Measurements from ENCODE around the gene CAB39L. TPM values are rescaled to one million over a fixed set of nuclear protein-coding genes. Genes with fewer than 3 reads are reported as not detected.
A peak's percentile ranks its signal among the peaks of the same experiment; 100 is the strongest.

CAB39L gene
- total RNA-seq, 2 donors from 2014 or later: 5.3 to 8.6 TPM

- no peak for DNase-seq
- H3K4me1 ChIP-seq (ENCODE audit: control insufficient read depth, insufficient read depth, low read length): peaks cover 2% of the 10 kb centered on the region
- H3K36me3 ChIP-seq (ENCODE audit: control insufficient read depth, insufficient read depth, low read length): no peaks in the 10 kb centered on the region
- H3K36me3 Mint-ChIP-seq (ENCODE audit: low read depth): peaks cover 8% of the 10 kb centered on the region
- no peak overlapping the region for H3K4me3 Mint-ChIP-seq
- H3K4me3 ChIP-seq (ENCODE audit: low read length): no peak overlapping the region
- H3K27ac ChIP-seq (ENCODE audit: low read depth, low read length): no peak overlapping the region
- 91 to 100% methylated on average over 1 to 2 of the region's 2 CpGs for WGBS, 2 experiments (ENCODE audit: insufficient coverage in 1 of 2, insufficient read length in 1 of 2)
- no peaks in the 10 kb centered on the region for H3K9me3 Mint-ChIP-seq
- H3K9ac ChIP-seq (ENCODE audit: extremely low read depth, low read length, poor library complexity, severe bottlenecking): no peak overlapping the region
- no peak for TF ChIP-seq CTCF (conservative IDR thresholded peaks at IDR 0.05)
- no peak overlapping the region for H3K27ac Mint-ChIP-seq
- peaks cover 10% of the 10 kb centered on the region for H3K4me1 Mint-ChIP-seq
- H3K9me3 ChIP-seq (ENCODE audit: control insufficient read depth, low read length): no peaks in the 10 kb centered on the region
- H3K27me3 ChIP-seq (ENCODE audit: control insufficient read depth, insufficient read depth, low read length, poor library complexity, severe bottlenecking): peaks cover 23% of the 10 kb centered on the region
- no peaks in the 10 kb centered on the region for H3K27me3 Mint-ChIP-seq (ENCODE audit: insufficient read depth)
These were observed 171.6 kb downstream of the CAB39L start for GRCh38 chr13:49272296-49272695.

- H3K27me3 Mint-ChIP-seq (ENCODE audit: insufficient read depth): no peaks in the 10 kb centered on the region
- DNase-seq: no peak
- no peaks in the 10 kb centered on the region for H3K9me3 Mint-ChIP-seq
- peak overlapping the region; percentile 24 for H3K27ac Mint-ChIP-seq
- Histone ChIP-seq H3K4me3 (ENCODE audit: low read length) (no peak overlapping the region), H3K36me3 (ENCODE audit: control insufficient read depth, insufficient read depth, low read length) (no peaks in the 10 kb centered on the region), H3K4me1 (ENCODE audit: control insufficient read depth, insufficient read depth, low read length) (peaks cover 2% of the 10 kb centered on the region), H3K9ac (ENCODE audit: extremely low read depth, low read length, poor library complexity, severe bottlenecking) (no peak overlapping the region), H3K9me3 (ENCODE audit: control insufficient read depth, low read length) (no peaks in the 10 kb centered on the region), H3K27ac (ENCODE audit: low read depth, low read length) (no peak overlapping the region), H3K27me3 (ENCODE audit: control insufficient read depth, insufficient read depth, low read length, poor library complexity, severe bottlenecking) (peaks cover 23% of the 10 kb centered on the region)
- TF ChIP-seq CTCF (conservative IDR thresholded peaks at IDR 0.05): no peak
- H3K36me3 Mint-ChIP-seq (ENCODE audit: low read depth): peaks cover 8% of the 10 kb centered on the region
- peaks cover 10% of the 10 kb centered on the region for H3K4me1 Mint-ChIP-seq
- H3K4me3 Mint-ChIP-seq: no peak overlapping the region
- WGBS, 2 experiments (ENCODE audit: insufficient coverage in 1 of 2, insufficient read length in 1 of 2): 17 to 19% methylated on average over 1 of the region's 1 CpG
These were observed 172.6 kb downstream of the CAB39L start for GRCh38 chr13:49271264-49271663.

GRCh38 chr13:49265822-49266221, 178.0 kb downstream of the CAB39L start:
- no peak overlapping the region for H3K4me3 Mint-ChIP-seq
- Histone ChIP-seq H3K9ac (ENCODE audit: extremely low read depth, low read length, poor library complexity, severe bottlenecking) (no peak overlapping the region), H3K27me3 (ENCODE audit: control insufficient read depth, insufficient read depth, low read length, poor library complexity, severe bottlenecking) (peaks cover 13% of the 10 kb centered on the region), H3K9me3 (ENCODE audit: control insufficient read depth, low read length) (no peaks in the 10 kb centered on the region), H3K4me1 (ENCODE audit: control insufficient read depth, insufficient read depth, low read length) (no peaks in the 10 kb centered on the region), H3K4me3 (ENCODE audit: low read length) (no peak overlapping the region), H3K27ac (ENCODE audit: low read depth, low read length) (no peak overlapping the region), H3K36me3 (ENCODE audit: control insufficient read depth, insufficient read depth, low read length) (peaks cover 7% of the 10 kb centered on the region)
- H3K27ac Mint-ChIP-seq: no peak overlapping the region
- H3K27me3 Mint-ChIP-seq (ENCODE audit: insufficient read depth): no peaks in the 10 kb centered on the region
- no peaks in the 10 kb centered on the region for H3K9me3 Mint-ChIP-seq
- 94 to 96% methylated on average over 2 of the region's 2 CpGs for WGBS, 2 experiments (ENCODE audit: insufficient coverage in 1 of 2, insufficient read length in 1 of 2)
- peaks cover 17% of the 10 kb centered on the region for H3K36me3 Mint-ChIP-seq (ENCODE audit: low read depth)
- DNase-seq: no peak
- TF ChIP-seq CTCF (conservative IDR thresholded peaks at IDR 0.05): no peak
- peaks cover under 1% of the 10 kb centered on the region for H3K4me1 Mint-ChIP-seq
